NCI-H1092 treated with DMSO at 0.1 percent for 48 hours (cell line): ENCODE data around the gene APOBEC3B.
A peak's percentile ranks its signal among the peaks of the same experiment; 100 is the strongest.
"Not testable (repeated sequence)": the region's sequence is repeated elsewhere in the genome, so short reads cannot be mapped to it uniquely, and the experiment has no call there.

Experiments
- DNase-seq: peaks from one replicate; lab custom pipeline; 2025; lab: John Stamatoyannopoulos, UW

APOBEC3B gene

DNA sequence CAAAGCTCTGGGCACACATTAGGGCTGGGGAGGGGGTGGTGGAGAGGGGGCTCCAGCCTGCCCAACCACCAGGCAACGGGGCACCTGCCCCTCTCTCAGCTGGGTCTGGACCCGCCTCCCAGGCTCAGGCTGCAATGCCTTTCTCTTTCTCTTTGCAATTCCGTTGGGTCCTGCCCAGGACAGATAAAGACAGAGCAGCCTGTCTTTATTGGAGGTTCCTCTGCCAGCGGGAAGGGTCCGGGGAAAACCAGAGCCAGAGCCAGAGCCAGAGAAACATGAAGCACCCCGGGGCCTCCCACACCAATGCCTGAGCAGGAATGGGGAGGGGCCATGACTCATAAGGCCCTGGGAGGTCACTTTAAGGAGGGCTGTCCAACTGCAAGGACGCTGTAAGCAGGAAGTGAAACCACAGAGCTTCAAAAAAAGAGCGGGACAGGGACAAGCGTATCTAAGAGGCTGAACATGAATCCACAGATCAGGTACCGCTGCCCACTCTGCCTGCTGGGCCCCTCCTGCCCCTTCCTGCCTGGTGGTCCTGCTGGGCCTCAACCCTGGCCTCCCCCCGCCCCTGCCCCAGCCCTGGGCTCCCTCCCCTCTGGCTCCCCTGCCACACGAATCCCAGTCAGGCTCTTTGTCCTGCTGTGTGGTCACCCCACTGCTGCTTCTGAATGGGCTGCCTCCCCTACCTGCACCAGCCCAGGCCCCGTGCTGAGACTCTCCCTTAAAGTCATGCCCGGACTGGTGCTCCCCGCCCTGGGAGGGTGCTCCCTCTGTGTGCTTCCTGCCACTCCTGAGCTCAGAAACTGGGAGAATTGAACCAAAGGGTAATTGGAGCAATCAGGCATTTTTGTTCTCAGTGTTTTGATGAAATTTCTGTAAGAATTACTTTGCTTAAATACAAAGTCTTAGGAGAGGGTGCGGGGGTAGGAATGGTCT lies at the start of gene APOBEC3B:
TSS of gene APOBEC3B (plus strand) at position 356 of the 936 bp plus-strand sequence. CDS start at position 463, 107 bp downstream.
- no peak for DNase-seq

GRCh38 chr22:38935023-38935422 lies 47.1 kb upstream of the APOBEC3B start:
- DNase-seq = peak; percentile 91

- no peak for DNase-seq
These were observed 46.5 kb upstream of the APOBEC3B start for GRCh38 chr22:38935616-38936015.

DNA sequence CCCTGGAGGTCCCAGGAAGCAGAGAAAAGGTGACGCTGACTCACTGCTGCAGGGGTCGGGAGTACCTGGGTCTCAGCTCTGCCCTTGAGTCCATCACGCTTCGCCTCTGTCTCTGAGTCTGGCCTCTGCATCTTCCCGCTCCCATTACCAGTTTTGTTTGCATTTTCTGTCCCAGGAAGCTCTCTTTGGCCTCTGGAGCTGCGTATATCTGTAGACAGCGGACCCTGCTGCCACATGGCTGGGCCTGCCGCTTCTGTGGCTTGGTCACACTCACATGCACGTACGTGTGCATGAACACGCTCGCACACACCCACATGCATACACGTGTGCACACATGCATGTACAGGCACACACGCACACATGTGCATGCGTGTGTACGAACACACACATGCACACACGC lies 45.6 kb upstream of the APOBEC3B start:
- no peak for DNase-seq

GRCh38 chr22:38937036-38937435 lies 45.1 kb upstream of the APOBEC3B start:
- no peak for DNase-seq

- no peak for DNase-seq
These were observed 44.6 kb upstream of the APOBEC3B start for GRCh38 chr22:38937541-38937940.

DNA sequence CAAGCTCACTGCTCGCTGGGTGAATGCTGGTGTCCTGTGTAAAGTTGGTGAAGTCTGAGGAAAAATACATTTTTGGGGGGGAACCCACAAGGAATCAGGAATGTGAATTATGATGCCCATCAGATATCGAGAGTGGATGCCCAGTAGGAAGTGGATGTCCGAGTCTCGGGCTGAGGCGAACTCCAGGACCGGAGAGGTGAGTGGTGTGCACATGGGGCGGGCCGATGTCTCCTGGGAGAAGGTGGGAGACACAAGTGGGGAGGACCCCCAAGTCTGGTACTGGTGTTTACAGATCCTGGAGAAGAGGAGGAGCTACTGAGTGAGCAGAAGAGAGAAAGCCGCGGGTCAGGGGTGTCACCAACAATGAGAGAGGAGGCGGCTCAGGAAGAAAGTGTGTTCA lies 43.9 kb upstream of the APOBEC3B start:
- DNase-seq = no peak

DNA sequence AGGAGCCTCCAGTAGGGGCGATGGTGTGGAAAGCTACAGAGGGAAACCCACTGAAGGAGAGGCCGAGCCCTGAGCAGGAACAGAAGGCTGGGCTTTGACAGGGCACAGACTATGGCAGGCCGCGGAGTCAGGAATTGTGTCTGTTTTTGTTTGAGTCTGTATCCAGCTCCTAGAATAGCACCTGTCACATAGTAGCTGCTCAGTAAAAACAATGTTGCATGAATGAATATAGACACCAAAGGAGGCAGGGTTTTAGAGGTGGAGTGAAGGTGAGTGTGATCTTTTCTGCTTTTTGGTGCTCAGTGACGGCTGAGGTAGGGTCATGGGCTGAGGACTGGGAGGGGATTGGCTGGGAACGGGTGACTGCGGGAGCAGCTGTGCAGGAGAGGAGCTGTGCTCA lies 43.2 kb upstream of the APOBEC3B start:
- DNase-seq = no peak

GRCh38 chr22:38940811-38941384 lies 41.2 kb upstream of the APOBEC3B start:
- no peak for DNase-seq

DNA sequence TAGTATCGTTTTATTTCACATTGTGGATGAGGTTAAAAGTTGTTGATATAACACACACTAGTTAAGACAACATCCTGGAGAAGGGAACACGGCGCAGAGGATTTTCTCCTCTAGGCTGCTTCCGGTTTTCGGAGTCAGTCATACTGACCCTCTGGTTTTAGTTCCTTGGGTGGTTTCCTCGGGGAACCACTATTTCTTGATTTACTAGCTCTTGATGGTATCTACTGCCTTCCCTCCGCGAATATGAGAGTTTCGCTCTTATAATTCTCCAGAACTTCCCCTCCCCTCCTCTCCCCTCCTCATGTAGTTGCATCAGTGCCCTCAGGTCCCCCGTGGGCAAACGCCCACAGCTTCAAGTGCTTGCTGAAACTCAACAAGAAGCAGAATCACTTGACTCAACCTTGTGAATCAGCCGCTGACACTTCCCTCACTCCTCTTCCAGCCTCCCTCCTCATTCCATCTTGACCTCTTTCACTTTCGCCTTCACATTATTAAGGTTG lies 40.6 kb upstream of the APOBEC3B start:
- no peak for DNase-seq

DNA sequence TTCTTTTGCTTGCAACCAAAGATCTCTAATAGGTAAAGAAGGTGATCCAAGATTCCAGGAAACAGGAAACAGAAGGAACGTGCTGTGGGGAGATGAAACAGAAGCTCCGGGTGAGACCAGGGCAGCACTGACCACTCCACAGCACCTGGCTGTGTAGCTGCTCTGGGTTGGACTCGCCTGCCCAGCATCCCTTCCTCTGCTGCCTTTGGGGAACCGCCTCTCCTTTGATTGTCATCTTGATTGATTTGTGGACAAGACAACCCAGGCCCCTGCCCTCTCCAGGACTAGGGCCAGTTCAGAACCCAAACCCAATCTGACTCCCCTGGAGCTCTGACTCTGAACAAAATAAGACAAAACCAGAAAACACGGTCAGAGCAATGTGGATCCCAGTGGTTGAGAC lies 39.4 kb upstream of the APOBEC3B start:
- DNase-seq = no peak

GRCh38 chr22:38943201-38943600 lies 38.9 kb upstream of the APOBEC3B start:
- DNase-seq = no peak

GRCh38 chr22:38943882-38944281 lies 38.3 kb upstream of the APOBEC3B start:
- no peak for DNase-seq

- DNase-seq = no peak
These were observed 37.5 kb upstream of the APOBEC3B start for GRCh38 chr22:38944653-38945052.

DNA sequence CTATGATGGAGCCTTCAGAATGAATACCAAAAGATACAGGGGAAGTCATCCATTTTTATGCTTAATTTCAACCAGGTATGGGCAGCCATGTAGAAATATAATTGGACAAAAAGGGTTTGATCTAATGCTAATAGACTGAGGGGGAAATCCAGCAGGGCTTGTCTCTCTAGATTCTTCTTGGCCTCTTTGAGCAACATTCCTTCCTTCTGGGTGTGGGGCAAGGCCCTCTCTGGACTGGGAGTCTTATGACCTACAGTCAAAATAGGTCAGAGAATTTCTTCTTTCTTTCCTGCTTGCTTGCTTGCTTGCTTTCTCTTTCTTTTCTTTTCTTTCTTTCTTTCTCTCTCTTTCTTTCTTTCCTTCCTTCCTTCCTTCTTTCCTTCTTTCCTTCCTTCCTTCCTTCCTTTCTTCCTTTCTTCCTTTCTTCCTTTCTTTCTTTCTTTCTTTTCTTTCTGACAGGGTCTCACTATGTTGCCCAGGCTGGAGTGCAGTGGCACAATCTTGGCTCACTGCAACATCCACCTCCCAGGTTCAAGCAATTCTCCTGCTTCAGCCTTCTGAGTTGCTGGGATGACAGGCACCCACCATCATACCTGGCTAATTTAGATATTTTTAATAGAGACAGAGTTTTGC lies 36.3 kb upstream of the APOBEC3B start:
- not testable (repeated sequence) for DNase-seq

DNA sequence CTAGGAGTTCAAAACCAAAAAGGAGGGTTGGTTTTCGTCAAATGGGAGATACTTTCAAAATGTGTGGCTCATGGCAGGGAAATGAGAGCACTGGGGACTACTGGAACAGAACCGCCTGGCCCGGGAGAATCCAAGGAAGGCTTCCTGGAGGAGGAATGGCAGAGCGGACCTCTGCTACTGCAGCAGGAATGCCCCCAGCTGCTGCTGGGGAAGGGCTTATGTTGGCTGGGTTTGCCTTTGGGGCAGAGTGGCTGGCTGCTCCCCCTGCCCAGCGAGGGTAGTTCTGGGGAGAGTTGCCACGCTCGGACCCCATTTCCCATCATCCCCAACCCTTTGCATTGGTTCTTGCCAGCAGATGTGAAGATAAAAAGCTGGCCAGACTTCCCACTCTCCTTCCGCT lies 35.4 kb upstream of the APOBEC3B start:
- DNase-seq = no peak

DNA sequence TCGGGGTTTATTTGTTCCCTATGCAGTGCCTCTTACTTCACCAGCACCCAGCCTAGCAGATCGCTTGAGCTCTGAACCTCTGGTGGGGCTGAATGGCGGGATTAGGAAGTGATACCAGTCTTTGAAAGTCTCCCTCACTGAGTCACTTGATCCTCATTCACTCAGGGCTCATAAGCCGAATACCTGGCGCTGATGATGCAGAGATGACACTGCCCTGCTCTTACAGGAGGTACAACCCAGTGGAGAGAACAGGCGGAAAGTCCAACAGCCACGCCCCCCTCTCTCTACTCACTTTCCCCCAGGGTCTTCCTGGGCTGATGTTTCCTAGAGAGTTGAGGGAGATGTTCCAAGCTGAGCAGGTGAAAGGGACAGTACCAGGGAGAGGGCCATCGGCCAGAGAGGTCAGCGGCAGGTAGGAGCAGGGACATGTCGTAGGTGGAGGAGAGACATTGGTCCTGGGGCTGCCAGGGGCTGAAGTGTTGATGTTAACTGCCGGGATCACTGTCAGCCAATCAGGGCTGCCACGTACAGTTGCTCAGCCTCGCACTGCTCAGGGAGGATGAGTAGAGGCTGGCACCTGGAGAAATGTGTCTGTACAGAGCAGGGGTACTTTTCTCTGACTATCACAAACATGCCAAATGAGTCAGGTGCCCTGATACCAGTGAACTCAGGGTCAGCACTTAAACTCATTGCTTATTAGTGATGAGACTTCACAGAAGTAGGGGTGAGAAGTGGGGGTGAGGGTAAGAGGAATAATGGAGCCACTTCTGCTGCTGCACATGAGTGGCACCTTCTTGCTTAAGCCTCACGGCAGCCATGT lies 34.6 kb upstream of the APOBEC3B start:
- DNase-seq = no peak

DNA sequence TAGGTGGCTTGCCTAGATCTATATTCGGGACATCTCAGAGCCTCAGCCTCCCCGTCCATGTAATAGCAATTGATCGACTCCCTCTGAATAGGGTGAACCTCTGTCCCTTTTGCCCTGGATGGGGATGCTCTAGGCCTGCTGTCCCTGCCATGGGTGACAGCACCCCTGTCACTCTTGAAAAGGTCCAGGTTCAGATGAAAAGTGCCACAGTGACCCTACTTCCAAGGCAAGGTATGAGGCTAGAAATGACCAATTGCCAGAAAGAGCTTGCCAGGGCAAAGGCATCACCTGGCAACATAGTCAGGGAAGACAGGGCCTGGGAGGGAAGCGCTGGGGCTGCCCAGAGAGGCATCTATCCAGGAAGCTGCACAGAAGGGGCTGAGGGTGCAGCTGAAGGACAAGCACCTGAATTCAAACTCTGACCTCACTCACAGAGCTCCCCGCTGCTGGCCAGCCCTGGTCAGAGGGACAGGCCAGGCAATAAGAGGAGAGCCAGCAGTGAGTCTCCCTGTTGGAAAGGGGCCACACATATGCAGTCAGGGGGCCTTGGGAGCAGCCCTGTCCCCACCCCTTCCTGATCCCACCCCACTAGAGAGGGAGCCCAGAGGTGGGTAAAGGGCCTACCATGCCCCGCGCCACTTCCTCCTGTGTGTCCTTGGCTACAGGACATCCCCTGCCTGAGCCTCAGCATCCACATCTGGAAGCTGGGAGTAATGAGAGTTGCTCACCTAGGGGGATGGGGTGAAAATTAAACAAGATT lies 33.8 kb upstream of the APOBEC3B start:
- no peak for DNase-seq

DNA sequence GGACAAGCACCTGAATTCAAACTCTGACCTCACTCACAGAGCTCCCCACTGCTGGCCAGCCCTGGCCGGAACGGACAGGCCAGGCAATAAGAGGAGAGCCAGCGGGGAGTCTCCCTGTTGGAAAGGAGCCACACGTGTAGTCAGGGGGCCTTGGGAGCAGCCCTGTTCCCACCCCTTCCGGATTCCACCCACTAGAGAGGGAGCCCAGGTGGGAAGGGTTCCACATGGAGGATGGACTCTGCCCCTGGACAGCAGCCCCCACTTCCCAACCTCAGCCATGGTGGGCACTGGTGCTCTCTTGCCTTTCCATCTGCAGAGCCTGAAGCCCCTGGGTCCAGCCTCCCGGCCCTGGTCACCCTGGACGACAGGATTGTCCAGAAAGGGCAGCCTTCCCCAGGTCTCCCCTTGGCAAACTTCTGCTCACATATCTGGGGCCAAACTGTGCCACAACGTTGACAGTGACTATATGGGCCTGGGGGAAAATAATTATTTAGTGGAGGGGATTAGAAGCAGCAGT lies 32.2 kb upstream of the APOBEC3B start:
- no peak for DNase-seq

DNA sequence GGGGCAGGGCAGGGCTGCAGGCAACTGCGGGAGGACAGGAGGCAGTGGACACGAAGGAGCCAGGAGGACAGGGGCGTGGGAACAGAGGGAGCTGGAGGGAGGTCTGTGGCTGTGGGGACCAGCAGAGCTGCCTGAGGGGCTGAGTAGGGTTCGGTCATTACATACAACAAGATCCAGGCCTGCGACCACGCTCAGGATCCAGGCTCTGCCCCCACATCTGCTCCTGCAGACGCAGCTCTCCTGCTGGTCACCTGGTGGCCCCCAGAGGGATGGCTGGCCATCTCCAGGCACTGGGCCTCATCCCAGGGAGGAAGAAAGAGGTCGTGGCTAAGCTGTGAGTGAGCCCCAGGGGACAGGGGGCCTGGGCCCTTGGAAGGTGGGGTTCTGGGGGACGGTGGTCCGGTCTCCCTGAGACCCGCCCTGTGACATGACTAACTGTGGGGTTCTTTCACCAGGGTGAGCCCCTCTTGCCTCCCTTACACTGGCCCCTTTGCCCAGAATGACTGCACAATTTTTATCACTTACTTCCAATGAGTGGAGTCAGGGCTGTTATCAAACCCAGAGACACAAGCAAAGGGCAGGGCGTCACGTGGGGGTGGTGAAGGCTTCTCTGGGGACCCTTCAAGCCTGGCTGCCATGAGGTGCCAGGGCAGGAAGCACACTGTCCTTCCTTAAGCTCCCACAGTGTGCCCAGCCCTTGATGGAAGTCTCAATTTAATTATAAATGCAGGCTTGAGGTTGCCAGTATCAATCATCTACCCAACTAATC lies 31.4 kb upstream of the APOBEC3B start:
- DNase-seq = no peak
